Endometrial microvascular endothelial cells (primary cell): ENCODE measurements around the gene SLC22A13. TPM values are rescaled to one million over a fixed set of nuclear protein-coding genes. Genes with fewer than 3 reads are reported as not detected.

Experiments used
- in situ Hi-C: cut with HindIII; loops from 2 replicates; pipeline ENCODE4 v1.10.0; 2017; ENCODE audit warnings: low sequenced_read_pairs, low pct_unique_long_range_greater_than_20kb; ENCODE audit errors: inconsistent ontology term
- total RNA-seq: library from RNA; depleted of rRNA; stranded (reverse); fragments of >200 nt; gene quantifications from one replicate; pipeline ENCODE4 v1.2.3, GENCODE V29; 2015; ENCODE audit errors: inconsistent ontology term

The SLC22A13 gene
- total RNA-seq, 1 donor from 2014 or later: not detected

DNA sequence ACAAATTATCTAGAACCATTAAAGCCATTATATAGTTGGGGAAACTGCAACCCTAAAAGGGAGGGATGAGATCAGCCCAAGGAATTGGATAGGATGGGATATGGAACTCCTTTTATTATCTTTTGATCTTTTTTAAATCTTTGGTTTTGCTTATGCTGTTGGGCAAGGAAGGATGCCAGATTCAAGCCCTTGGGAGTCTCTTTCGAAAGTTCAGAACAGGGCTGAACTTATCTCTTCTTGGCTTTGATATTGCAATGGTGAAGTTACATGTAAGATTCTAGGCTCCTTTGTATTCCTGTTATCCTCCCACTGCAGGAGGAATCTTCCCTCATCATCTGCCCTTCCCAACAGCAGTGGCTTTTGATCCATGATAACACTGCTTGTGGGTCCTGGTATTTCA, 10.0 kb upstream of the SLC22A13 start:
- in situ Hi-C loops: no loop called here

DNA sequence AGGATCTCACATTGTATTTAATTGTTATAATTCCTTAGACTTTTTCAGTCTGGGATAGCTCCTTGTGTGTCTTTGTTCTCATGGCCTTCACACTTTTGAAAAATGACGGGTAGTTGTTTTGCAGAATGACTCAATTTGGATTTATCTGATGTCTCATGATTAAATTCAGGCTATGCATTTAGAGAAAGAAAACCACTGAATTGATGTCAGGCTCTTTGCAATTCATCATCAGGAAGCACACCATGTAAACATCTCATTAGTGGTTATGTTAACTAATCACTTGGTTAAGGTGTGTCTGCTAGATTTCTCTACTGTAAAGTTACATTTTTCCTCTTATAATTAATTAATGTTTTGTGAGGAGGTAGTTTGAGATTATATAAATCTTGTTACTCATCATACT, 8.0 kb upstream of the SLC22A13 start:
- in situ Hi-C loops: no loop called here

DNA sequence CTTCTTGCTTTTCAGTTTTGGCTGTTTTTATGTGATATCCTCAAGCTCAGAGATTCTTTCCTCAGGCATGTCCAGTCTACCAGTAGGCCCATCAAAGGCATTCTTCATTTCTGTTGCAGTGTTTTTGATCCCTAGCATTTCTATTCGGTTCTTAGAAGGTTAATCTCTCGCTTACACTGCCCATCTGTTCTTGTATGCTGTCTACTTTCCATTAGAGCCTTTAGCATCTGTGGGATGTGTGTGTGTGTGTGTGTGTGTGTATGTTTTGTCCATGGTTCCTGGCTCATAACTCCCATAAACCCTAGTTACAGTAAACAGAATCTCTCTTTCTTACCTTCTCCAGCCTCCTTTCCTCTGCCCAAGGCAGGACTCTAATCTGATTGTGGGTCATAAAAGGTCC, 5.1 kb upstream of the SLC22A13 start:
- in situ Hi-C loops: no loop called here

DNA sequence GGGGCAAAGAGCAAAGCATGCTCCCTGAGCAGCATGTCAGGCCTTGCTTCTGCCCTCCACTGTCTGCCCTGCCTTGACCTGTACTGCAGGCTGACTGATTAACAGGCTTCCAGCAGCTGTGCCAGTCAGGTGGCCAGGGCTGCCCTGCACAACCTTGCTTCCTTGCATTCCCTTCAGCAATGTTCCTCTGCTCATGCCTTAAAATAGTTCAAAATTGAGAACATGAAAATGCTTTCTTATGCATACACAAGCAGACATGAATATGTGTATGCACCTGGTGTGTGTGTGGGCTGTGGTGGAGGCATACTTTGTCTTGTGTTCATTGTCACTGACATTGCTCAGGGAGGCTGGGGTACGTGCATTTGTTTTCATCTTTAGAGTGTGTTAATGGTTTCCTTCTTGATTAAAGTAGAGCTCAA, 1.2 kb upstream of the SLC22A13 start:
- in situ Hi-C loops: no loop called here

DNA sequence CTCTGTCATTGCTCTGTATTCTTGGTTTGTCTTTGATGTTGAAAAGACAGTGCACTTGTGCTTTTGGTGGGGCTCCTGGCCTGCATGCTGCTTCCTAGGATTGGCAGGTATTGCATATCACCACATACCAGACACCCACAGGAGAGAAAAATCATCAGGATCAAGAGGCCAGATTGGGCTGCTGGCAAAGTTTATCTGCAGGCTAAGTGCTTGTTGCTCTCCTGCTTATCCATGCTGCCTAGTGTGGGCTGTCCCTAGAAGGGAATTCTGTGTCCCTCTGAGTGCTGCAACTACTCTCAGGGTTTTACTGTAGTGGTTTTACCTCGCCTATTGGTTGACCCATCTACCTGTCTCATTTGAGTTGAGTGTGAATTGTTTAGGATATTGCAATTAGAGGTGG, 833 bp upstream of the SLC22A13 start:
- in situ Hi-C loops: no loop called here

DNA sequence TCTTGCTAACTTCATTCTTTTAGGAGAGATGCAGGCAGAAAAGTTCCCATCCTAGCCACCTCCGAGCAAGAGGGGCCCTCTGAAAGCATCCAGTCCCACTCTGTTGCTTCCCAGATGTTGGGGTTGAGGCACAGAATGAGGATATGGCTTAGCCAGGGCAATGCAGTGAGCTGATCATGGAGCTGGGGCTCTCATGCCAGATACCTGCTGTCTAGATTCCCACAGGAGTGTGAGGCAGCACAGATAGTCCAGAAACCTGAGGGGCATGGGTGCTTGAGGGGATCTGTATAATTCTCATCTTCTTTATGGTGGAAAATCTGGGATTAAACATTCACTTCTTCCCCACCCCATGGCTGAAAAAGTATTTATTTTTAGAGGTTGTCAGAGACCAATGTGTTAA, 1.2 kb downstream of the SLC22A13 start:
- in situ Hi-C loops: no loop called here

DNA sequence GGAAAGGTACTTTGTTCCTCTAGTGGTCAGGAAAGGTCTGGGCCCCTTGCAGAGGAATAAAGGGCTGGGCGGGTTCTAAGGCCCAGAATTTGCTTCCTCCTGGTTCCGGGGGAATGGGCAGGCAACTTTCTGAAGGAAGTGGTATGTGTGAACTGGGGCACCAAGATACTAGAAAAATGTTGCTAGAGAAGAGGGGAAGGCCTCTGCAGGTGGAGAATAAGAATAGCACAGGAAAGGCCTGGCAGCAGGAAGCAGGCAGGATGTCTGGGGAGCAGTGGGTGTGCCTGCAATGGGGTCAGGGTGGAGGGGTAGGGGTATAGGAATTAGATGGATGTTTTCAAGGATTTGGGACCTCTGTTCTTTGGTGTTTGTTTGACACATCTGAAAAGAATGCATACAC, 2.0 kb downstream of the SLC22A13 start:
- in situ Hi-C loops: no loop called here

DNA sequence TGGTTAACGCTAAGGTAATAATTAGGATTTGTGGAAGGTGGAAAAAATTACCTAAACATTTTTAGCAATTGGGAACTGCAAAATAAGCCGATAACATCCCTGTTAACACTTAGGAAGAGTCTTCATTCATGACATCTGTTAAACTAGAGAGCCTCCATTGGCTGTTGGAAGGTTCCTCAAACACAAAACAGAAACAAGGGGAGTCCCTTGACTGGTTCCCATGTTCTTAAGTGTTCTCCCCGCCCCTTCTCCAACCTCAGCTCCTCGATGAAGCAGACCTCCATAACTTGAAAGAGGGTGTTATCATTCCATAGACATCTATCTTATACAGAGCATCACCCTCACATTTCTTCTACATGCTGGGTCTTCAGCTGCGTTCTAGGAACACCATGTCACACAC, 2.5 kb downstream of the SLC22A13 start:
- in situ Hi-C loops: no loop called here

DNA sequence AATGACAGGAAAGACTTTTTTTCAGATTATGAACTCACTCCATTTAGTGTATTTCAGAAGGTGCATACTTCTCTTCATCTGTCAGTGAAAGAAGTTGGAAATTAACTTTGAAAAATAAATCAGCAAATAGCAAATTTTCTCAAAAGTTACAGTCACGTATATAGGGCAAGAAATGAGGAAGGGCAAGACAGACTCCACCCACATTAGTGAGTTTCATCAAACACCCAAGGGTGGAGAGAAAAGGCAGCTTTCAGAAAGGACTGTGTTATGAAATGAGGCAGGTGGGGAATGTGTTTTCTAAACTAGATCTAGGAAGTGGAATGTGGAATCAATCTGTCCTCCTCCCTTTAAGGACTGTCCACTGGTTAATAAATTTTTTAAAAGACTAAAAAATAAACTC, 2.9 kb downstream of the SLC22A13 start:
- in situ Hi-C loops: no loop called here

DNA sequence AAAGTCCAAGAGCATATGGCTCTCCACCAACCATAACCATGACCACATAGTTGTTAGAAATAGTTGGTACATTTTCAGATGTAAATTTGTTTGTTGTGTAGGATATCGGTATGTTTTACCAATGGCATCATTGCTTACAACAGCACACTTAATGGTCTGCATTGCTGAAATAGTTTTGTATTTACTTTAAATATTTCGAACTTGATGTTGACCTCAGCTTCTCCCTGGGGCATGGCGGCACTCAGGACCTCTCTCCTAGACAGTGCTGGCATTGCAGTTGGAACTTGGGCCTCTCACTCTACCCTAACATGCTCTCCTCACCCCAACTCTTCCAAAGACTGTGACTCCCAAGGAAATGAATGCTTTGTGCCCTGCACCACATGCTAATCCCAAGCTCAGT, 5.0 kb downstream of the SLC22A13 start:
- in situ Hi-C loops: no loop called here

DNA sequence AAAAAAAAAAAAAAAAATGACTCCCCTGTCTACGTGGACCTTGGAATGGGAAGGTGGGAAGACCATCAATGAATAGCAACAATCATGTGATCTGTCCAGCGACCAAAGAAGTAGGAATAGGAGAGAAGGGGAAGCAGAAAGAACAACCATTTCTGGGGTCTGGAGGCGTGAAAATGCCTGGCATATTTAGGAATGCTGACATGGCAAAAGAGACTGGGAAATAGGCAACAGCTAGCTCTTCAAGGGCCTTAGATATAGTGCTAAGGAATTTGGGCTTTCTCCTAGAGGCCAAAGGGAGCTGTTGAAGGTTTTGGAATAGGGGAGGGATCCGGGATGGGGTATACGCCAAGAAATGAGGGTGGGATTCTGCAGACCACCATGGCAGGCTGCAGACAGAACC, 5.9 kb downstream of the SLC22A13 start:
- in situ Hi-C loops: no loop called here

DNA sequence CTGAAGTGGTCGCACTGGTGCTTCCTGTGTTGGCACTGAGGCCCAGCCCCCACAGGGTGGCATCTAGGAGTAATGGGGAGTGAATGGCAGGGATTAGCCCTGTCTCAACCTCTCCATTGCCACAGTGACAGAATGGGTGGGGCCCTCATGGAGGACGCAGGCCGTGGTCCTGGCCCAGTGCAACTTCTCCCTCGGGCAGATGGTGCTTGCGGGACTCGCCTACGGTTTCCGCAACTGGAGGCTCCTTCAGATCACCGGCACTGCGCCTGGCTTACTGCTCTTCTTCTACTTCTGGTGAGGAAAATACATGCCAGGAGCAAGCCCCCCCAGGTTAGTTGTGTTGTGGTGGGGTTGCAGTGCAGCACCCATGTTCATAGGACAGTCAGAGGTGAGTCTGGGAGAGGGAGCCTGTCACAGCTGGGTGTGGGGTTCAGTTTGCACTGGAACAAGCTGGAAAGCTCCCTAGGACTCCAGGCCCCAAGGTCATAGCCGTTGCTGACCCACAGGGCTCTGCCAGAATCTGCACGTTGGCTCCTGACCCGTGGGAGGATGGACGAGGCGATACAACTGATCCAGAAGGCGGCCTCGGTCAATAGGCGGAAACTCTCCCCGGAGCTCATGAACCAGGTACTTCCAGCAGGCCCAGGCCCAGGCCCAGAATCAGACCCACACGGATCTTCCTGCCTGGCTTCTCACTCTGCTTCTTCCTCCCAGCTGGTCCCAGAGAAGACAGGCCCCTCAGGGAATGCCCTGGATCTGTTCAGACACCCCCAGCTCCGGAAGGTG, 9.4 kb downstream of the SLC22A13 start:
- in situ Hi-C loops: no loop called here

DNA sequence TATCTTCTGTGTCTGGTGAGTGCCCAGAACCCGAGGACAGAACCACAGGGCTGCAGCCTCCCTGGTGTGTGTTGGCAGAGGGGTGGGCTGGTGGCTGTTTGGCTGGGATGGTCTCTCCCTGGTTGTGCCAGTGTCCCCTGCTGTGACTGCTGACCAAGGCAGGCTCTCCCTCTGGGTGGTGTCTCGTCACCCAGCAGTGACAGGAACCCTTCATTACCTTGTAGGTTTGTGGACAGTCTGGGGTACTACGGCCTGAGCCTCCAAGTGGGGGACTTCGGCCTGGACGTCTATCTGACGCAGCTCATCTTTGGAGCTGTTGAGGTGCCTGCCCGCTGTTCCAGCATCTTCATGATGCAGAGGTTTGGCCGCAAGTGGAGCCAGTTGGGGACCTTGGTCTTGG, 10.0 kb downstream of the SLC22A13 start:
- in situ Hi-C loops: no loop called here

DNA sequence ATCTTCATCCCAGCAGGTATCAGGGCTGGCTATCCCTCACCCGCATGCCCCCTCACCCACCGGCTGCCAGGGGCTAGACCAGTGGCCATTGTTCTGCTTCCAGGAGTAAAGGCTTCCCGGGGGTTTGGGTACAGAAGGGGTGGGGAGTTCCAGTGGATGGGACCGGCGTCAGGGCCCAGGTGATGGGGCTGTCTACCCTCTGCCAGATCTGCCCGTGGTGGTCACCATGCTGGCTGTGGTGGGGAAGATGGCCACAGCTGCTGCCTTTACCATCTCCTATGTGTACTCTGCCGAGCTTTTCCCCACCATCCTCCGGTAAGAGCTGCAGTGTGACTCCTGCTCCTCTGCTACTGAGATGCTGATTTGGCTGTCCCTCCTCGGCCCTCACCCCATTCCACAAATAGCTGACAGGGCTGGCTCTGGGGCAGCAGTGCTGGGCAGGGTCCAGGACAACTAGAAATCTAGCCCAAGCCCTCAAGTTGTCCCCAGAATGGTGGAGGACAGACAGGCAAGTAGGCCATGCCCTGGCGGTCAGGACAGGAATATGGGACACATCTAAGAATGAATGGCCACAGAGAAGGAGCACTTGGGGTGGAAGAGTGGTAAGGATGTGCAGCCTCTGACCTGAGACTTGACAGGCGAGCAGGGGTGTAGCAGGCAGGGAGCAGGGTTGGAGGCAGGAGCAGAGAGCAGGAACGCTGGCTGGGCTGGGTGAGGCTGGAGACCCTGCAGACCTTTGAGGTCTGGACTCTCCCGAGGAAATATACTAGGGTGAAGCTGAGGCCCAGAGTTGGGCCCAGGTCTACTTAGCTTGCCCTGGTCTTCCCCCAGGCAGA, 10.7 kb downstream of the SLC22A13 start:
- in situ Hi-C loops: no loop called here

DNA sequence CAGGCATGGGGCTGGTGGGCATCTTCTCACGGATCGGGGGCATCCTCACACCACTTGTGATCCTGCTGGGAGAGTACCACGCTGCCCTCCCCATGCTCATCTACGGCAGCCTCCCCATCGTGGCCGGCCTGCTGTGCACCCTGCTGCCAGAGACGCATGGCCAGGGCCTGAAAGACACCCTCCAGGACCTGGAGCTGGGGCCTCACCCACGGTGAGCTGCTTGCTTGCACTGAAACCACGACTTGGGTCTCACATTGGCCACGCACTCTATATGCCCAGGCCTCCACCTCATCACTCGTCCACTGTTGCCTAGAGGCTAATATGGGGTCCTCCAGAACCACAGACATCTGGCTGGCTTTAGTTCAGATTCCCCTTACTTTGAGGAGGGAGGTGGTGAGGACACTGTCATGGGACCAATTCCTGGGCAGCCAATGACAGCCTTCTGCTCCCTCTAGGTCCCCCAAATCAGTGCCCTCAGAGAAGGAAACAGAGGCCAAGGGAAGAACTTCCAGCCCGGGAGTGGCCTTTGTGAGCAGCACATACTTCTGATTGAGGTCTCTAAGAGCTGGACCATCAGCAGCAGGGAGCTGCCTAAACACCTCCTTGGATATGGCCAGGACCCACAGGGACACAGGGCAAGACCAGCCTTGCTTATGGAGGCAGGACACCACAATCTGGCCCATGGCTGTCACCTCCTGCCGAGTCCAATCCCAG, 11.5 kb downstream of the SLC22A13 start:
- in situ Hi-C loops: no loop called here

DNA sequence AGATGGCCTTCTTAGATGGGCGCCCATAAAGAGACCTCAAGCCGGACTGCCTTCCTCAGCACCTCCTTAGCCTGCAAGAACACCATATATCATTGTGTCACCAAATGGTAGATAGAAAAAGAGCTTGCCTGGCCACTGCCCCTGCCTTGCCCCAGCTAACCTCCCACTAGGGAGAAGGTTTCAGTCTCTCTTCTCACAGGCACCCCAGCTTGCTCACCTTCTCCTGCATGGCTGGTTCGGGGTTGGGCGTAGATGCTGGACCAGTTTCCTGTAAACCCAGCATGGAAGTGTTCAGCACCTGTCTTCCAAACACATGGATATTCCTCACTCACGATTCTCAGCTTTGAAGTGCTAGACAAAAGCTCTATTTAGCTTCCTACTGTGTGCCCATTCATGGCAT, 13.2 kb downstream of the SLC22A13 start:
- in situ Hi-C loops: no loop called here

DNA sequence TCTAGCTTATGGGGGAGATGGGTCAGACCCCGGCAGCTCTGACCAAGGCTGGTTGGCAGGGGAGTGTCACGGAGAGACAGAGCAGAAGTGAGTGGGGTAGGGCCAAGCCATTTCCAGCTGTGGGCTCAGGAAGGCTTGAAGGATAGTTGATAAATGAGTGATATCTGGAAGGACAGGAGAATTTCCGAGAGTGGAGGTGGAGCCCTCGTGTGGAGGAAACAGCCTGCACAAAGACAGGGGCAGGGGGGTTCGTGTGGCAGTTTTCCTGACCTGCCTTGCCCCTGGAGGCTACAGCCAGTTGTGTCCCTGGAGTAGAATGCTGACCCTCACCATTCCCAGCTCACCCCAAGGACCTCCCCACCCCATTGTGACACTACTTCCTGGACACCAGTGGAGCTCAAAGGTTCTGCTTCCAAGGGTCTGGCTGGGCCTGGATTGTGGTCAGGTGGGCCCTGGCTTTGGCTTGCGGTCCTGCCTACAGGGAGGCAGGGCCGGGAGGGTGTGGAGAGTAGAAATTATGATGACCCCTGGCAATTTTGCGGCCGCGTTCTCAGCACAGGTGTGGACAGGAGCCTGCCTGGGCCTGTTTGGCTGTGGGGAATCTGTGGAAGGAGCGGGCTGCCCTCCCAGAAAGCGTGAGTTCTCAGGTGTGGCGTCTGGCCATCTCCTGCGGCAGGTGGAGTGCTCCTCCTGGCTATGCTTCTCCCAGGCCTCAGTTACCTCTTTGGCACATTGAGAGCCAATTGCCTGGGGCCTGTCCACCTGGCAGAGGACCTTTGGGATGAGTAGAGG, 16.5 kb downstream of the SLC22A13 start, which contains the start of gene SLC22A14:
Gene SLC22A14 (plus strand): TSS at position 400 of the 792 bp plus-strand sequence. CDS start 23,733 bp downstream, outside the sequence.
- in situ Hi-C loops: no loop called here

DNA sequence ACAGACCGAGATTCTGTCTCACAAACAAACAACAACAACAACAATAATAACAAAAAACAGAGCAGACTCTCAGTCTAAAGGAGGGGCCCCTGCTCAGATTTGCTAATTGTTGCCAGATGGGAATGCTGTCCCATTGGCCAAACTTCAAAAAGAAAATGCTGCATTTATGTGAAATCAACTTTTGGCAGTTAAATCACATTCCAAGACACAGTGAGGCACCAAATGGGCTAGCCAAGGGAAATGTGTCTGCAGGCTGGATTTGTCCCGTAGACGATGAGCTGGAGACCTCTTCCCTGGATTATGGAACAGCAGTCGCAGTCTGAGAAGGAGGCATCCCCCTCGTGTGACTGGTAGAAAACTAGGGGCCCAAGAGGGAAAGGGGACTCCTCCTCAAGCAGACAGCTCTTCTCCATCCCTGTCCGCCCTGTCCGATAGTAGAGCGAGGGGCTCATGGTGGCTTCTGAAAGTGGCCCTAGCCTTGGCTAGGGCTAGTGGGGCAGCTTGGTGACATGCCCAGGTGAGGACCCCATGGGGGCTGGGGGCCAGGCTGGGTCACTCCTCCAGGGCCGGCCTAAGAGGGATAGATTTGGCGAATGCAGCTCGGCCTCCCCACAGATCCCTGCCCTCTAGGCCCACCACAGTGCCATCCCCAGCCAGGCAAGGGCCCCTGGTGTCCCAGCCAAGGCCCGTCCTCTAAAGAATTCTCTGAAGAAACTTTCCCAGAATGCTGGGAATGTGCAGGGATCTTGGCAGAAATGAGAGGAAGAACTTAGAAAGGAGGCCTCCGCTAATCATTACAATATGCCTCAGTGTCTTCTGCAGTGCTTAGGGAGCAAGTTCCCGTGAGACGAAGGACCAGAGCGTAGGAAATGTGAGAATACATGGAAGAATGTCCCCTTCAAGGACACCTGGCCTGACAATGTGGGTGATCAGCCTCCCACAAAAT, 18.5 kb downstream of the SLC22A13 start:
- in situ Hi-C loops: no loop called here
